Liver (tissue), 3 donors: ENCODE measurements around the gene ERMN.

Experiments
- RAD21 ChIP-seq, 2 donors: IDR thresholded peaks; 2 replicates each; pipeline ENCODE4 v1.6.1; 2016; ENCODE audit warnings: antibody characterized with exemption in 2 of 2, mild to moderate bottlenecking in 2 of 2
- TF ChIP-seq, protein P1 (sequence below): fragments of 150-350 bp; IDR thresholded peaks from 2 replicates; pipeline ENCODE4 v1.5.1; 2017; ENCODE audit warnings: improper control_type of control experiment, low read depth, low read length; ENCODE audit not compliant: missing input control
- donor health status: healthy.
- donor health status: healthy.

DNA sequence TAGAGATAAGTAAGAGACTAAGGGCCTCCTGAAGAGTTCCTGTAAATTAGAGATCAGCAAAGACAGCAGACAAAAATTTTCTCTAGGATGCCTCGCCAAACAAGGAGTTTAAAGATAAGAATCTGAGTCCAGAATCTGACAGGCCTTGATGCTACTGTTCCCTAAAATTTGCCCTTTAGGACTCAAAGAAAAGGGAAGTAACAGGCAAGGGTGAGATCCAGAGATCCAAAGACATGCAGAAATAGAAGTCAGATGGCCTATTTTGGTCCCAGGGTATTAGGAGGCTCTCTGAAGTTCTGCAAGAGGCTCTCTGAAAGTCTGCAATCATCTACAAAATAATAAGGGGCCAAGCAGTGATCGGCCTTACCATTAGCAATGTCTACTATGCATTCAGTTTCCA, 35.1 kb downstream of the ERMN start:
- TF ChIP-seq, protein P1, sequence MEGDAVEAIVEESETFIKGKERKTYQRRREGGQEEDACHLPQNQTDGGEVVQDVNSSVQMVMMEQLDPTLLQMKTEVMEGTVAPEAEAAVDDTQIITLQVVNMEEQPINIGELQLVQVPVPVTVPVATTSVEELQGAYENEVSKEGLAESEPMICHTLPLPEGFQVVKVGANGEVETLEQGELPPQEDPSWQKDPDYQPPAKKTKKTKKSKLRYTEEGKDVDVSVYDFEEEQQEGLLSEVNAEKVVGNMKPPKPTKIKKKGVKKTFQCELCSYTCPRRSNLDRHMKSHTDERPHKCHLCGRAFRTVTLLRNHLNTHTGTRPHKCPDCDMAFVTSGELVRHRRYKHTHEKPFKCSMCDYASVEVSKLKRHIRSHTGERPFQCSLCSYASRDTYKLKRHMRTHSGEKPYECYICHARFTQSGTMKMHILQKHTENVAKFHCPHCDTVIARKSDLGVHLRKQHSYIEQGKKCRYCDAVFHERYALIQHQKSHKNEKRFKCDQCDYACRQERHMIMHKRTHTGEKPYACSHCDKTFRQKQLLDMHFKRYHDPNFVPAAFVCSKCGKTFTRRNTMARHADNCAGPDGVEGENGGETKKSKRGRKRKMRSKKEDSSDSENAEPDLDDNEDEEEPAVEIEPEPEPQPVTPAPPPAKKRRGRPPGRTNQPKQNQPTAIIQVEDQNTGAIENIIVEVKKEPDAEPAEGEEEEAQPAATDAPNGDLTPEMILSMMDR: no peak
- no peak for TF ChIP-seq RAD21 (IDR thresholded peaks at IDR 0.05)
